GM23248 (cell line): ENCODE measurements around the gene ACVR1B.

ENCODE experiments used
- EZH2 ChIP-seq: fragments of 200-600 bp; sonication (generic); IDR thresholded peaks from 2 replicates; pipeline ENCODE4 v1.6.1; 2018; ENCODE audit warnings: antibody characterized with exemption, mild to moderate bottlenecking; ENCODE audit not compliant: insufficient read depth, poor library complexity, severe bottlenecking
- EZH2phosphoT487 ChIP-seq: fragments of 200-600 bp; sonication (generic); IDR thresholded peaks from 2 replicates; pipeline ENCODE4 v1.6.1; 2018; ENCODE audit warnings: antibody characterized with exemption, moderate library complexity, mild to moderate bottlenecking, low read depth; ENCODE audit not compliant: insufficient read depth

DNA sequence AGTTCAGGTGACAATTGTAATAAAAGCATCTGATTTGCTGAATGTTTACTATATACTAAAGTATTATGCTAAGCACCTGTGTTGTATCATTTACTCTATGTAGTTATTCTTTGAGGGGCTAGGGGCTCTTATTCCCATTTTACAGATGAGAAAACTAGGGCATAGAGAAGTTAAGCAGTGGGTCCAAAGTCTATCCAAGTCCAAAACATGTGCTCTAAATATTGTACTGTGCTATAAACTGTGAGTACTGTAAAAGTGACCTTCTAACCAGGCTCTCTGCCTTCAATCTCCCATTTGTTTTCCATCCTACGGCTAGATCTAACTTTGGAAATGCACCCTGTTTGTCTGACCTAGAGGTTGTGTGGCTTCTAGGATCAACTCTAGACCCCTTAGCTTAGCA is 9.0 kb downstream of the ACVR1B start:
- TF ChIP-seq EZH2 (no peak), EZH2phosphoT487 (no peak)
